ENCODE data around the gene TINCR.

The TINCR gene

DNA sequence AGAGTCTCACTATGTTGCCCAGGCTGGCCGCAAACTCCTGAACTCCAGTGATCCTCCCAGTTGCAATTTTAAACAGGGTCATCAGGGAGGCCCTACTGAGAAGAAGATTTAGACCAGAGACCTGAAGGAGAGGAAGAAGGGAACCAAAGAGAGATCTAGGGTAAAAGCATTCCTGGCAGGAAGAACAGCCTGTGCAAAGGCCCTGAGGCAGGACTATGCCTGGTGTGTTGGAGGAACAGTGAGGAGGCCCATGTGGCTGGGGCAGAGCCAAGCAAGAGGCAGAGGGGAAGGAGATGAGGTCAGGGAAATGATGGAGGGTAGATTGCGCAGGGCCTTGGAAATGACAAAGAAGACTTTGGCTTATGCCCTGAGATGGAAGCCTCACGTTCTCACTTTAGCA lies 34.5 kb downstream of the TINCR start:
- no peak for TF ChIP-seq TAF1 (IDR thresholded peaks at IDR 0.05; ENCODE audit: borderline replicate concordance, low read depth, low read length)
- no peak for TF ChIP-seq POLR2A (IDR thresholded peaks at IDR 0.05; ENCODE audit: low read depth, low read length)
- no peak for TF ChIP-seq POLR2AphosphoS5 (IDR thresholded peaks at IDR 0.05; ENCODE audit: low read depth, low read length)
- FAIRE-seq (no peak), DNase-seq (ENCODE audit: insufficient read length) (no peak)

DNA sequence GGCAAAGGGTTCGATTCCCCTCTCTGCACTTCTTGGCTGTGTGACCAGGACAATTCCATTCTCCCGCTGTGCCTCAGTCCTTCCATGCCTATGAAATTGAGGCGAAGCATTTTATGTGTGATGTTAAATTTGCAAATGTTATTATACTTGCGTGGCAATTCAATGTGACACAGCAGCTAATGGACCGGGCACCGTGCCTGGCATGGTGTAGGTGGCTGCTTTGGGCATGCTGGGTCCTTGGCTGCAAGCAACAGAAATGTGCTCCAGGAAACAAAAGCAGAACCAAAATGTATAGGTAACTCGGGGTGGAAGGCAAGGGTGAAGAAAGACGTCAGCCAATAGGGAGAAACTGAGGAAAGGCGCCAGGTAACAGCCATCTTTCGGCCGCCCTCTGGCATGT lies 37.1 kb downstream of the TINCR start:
- TF ChIP-seq TAF1 (IDR thresholded peaks at IDR 0.05; ENCODE audit: borderline replicate concordance, low read depth, low read length) (no peak), POLR2A (IDR thresholded peaks at IDR 0.05; ENCODE audit: low read depth, low read length) (no peak), POLR2AphosphoS5 (IDR thresholded peaks at IDR 0.05; ENCODE audit: low read depth, low read length) (no peak)
- DNase-seq (ENCODE audit: insufficient read length) (no peak), FAIRE-seq (no peak)

DNA sequence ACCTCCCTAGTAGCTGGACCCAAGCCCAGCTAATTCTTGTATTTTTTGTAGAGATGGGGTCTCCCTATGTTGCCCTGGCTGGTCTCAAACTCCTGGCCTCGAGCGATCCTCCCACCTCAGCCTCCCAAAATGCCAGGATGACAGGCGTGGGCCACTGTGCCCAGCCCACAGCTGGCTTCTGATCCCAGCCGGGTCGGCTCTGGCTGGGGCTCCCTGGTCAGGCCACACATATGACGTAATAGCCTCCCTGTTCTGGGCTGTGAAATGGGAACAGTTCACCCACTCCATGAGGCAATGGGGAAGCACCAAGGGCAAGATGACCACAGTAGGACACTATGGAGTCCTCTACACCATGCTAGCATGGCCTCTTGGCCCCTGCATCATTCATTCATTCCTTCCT lies 41.1 kb downstream of the TINCR start:
- FAIRE-seq (no peak), DNase-seq (ENCODE audit: insufficient read length) (no peak)
- TF ChIP-seq TAF1 (IDR thresholded peaks at IDR 0.05; ENCODE audit: borderline replicate concordance, low read depth, low read length) (no peak), POLR2A (IDR thresholded peaks at IDR 0.05; ENCODE audit: low read depth, low read length) (no peak), POLR2AphosphoS5 (IDR thresholded peaks at IDR 0.05; ENCODE audit: low read depth, low read length) (no peak)

DNA sequence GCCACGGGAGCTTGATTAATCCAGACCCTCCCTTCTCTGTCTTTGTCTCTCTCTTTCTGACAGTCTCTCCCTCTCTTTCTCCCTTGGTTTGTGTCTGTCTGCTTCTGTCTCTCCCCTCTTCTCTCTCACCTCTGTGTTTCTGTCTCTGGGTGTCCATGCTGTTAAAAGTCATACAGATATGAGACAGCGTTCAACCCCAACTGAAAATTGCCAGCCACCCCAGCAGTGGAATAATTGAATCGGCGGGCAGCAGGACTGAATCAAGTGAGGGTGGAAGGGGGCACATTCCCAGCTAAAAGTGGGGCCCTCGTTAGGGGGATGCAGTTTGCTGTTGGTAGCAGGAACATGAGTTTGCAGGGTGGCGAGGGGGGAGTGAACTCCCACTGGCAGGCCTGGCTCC lies 43.7 kb downstream of the TINCR start:
- DNase-seq (ENCODE audit: insufficient read length) (no peak), FAIRE-seq (no peak)
- no peak for TF ChIP-seq POLR2AphosphoS5 (IDR thresholded peaks at IDR 0.05; ENCODE audit: low read depth, low read length)
- TF ChIP-seq TAF1 (IDR thresholded peaks at IDR 0.05; ENCODE audit: borderline replicate concordance, low read depth, low read length): no peak
- TF ChIP-seq POLR2A (IDR thresholded peaks at IDR 0.05; ENCODE audit: low read depth, low read length): no peak

DNA sequence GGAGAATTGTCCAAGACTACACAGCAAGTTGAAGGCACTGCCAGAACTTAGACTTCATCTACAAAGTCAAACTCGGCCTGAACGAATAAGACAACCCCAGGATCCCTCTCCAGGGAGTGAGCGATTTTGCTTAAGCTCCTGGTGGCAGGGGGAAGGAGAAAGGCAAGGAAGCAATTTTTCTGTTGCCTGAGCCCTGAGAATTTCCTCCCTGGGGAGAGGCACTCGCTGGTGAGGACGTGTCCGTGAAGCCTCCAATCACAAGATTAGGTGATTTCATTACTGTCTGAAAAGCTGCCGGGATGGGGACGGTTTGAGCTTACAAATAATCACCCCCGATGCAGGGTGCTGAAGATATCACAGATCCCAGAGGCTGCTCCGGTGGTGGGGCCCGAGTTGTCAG lies 45.6 kb downstream of the TINCR start:
- FAIRE-seq: no peak
- TF ChIP-seq TAF1 (IDR thresholded peaks at IDR 0.05; ENCODE audit: borderline replicate concordance, low read depth, low read length) (no peak), POLR2A (IDR thresholded peaks at IDR 0.05; ENCODE audit: low read depth, low read length) (no peak), POLR2AphosphoS5 (IDR thresholded peaks at IDR 0.05; ENCODE audit: low read depth, low read length) (no peak)
- DNase-seq (ENCODE audit: insufficient read length): no peak

DNA sequence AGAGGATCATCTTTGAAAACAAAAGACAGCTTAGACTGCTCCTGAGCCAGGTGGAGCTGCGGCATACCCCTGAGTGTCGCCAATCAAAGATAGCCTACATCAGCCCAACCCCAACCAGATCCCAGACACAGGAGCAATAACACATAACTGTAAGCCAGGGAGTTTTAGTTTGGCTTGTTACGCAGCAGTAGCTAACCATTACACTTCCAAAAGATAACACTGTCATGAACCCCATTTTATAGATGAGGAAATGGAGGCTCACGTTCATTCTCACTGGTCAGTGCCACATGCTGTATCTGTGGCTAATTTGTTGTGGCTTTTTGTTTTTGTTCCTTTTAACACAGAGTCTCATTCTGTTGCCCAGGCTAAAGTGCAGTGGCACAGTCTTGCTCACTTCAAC lies 47.3 kb downstream of the TINCR start:
- FAIRE-seq: no peak
- no peak for TF ChIP-seq POLR2A (IDR thresholded peaks at IDR 0.05; ENCODE audit: low read depth, low read length)
- TF ChIP-seq TAF1 (IDR thresholded peaks at IDR 0.05; ENCODE audit: borderline replicate concordance, low read depth, low read length): no peak
- TF ChIP-seq POLR2AphosphoS5 (IDR thresholded peaks at IDR 0.05; ENCODE audit: low read depth, low read length): no peak

DNA sequence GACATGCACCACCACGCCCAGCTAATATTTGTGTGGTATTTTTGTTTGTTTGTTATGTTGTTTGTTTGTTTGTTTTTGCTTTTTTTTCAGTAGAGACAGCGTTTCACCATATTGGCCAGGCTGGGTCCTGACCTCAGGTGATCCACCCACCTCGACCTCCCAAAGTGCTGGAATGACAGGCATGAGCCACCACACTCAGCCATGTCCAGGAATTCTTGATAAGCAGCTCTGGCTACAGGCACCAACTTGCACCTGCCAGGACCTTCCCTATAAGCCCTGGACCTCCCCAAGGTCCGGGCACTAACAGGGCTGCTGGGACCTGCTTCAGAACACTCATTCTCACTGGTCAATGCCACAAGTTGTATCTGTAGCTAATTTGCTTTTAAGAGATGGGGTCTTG lies 48.7 kb downstream of the TINCR start:
- FAIRE-seq (no peak), DNase-seq (ENCODE audit: insufficient read length) (no peak)
- no peak for TF ChIP-seq POLR2A (IDR thresholded peaks at IDR 0.05; ENCODE audit: low read depth, low read length)
- no peak for TF ChIP-seq TAF1 (IDR thresholded peaks at IDR 0.05; ENCODE audit: borderline replicate concordance, low read depth, low read length)
- no peak for TF ChIP-seq POLR2AphosphoS5 (IDR thresholded peaks at IDR 0.05; ENCODE audit: low read depth, low read length)

More for the DNA sequence above, 47.3 kb downstream of the TINCR start:
- DNase-seq (ENCODE audit: insufficient read length): no peak

DNA sequence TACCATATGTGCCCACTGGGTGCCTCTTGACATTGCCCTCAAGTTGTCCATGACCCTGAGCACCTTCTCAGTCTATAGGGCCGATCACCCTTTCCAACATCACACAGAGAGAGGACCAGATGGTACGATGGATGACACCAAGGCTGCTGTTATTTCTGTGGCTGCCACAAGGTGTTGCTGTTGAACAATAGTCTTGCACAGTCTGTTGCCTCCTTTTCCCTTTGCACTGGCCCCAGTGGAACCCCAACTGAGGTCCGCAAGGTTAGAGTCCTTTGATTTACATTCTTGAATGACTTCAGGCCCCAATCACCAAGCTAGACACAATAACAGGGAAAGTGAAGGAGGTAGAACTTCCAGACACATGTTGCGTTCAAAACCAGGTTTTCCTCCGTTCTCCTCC lies 52.0 kb downstream of the TINCR start:
- DNase-seq (ENCODE audit: insufficient read length): no peak
- FAIRE-seq: no peak
- TF ChIP-seq POLR2A (IDR thresholded peaks at IDR 0.05; ENCODE audit: low read depth, low read length) (no peak), POLR2AphosphoS5 (IDR thresholded peaks at IDR 0.05; ENCODE audit: low read depth, low read length) (no peak), TAF1 (IDR thresholded peaks at IDR 0.05; ENCODE audit: borderline replicate concordance, low read depth, low read length) (no peak)

DNA sequence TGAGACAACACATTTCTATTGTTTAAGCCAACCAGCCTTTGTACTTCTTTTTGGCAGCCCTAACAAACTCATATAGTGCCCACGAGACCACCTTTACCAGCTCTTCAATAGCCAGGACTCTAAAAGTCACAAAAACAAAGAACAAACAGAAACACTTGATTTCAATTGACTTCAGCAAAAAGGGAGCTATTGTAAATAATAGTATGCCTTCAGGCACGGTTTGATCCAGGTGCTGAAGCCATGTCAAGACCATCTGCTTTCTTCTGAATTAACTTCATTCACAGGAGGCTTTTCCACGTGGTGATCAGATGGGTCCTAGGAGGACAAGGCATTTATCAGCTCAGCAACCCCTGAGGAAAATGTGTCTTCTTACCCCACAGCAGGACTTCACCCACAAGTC lies 53.8 kb downstream of the TINCR start:
- DNase-seq (ENCODE audit: insufficient read length) (no peak), FAIRE-seq (no peak)
- no peak for TF ChIP-seq POLR2AphosphoS5 (IDR thresholded peaks at IDR 0.05; ENCODE audit: low read depth, low read length)
- no peak for TF ChIP-seq POLR2A (IDR thresholded peaks at IDR 0.05; ENCODE audit: low read depth, low read length)
- no peak for TF ChIP-seq TAF1 (IDR thresholded peaks at IDR 0.05; ENCODE audit: borderline replicate concordance, low read depth, low read length)

DNA sequence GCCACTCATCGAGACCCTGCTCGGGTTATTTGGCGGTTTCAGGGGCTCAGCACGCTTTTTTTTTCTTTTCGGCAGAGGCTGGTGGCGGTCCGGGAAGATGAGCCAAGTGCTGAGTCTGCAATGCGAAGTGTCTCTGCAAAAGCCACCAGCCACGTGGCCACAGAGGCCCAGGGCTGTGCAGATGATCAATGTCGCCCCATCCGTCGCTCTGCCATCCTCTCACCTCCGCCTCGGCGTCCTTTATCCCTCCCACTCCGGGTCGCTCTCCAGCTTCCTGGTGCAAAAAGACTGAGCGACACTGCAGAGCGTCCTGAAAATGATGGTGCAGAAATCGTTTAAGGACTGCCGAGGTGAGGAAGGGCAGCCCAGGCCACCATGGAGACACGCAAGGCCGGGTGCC lies 55.0 kb downstream of the TINCR start:
- TF ChIP-seq POLR2AphosphoS5 (IDR thresholded peaks at IDR 0.05; ENCODE audit: low read depth, low read length) (no peak), TAF1 (IDR thresholded peaks at IDR 0.05; ENCODE audit: borderline replicate concordance, low read depth, low read length) (no peak), POLR2A (IDR thresholded peaks at IDR 0.05; ENCODE audit: low read depth, low read length) (no peak)
- FAIRE-seq (no peak), DNase-seq (ENCODE audit: insufficient read length) (no peak)

Data from GM12892 (cell line).